Measurements from ENCODE around the gene MIA2. TPM values are rescaled to one million over a fixed set of nuclear protein-coding genes. Genes with fewer than 3 reads are reported as not detected.

The MIA2 gene
- total and polyA plus RNA-seq, 2 donors, result 22.9 to 41.2 TPM

GRCh38 chr14:39303115-39303514 lies 69.4 kb downstream of the MIA2 start:
- H3K9me3 ChIP-seq (ENCODE audit: control insufficient read depth in 2 of 2, insufficient read depth in 1 of 2, low read length in 1 of 2), result no peaks in the 10 kb centered on the region
- H3K4me3 ChIP-seq (ENCODE audit: low read length in 2 of 2), result no peak overlapping the region
- no peaks in the 10 kb centered on the region for H3K4me1 ChIP-seq (ENCODE audit: control insufficient read depth in 2 of 2, insufficient read depth in 2 of 2, low read length in 2 of 2)
- 91% methylated on average over 1 of the region's 1 CpG for WGBS
- H3K36me3 ChIP-seq (ENCODE audit: control insufficient read depth in 2 of 2, insufficient read depth in 2 of 2, low read length in 1 of 2), result peaks cover 2 to 3% of the 10 kb centered on the region in 2 donors
- no peak overlapping the region for H3K27ac ChIP-seq (ENCODE audit: low read depth in 1 of 2, low read length in 1 of 2)
- no peak for DNase-seq (ENCODE audit: low read depth in 6 of 9, low spot score in 9 of 9)
- no peaks in the 10 kb centered on the region for H3K27me3 ChIP-seq (ENCODE audit: control insufficient read depth in 2 of 2, insufficient read depth in 1 of 2, low read length in 1 of 2)

- 97% methylated on average over 3 of the region's 3 CpGs for WGBS
- no peak overlapping the region for H3K27ac ChIP-seq (ENCODE audit: low read depth in 1 of 2, low read length in 1 of 2)
- no peaks in the 10 kb centered on the region for H3K4me1 ChIP-seq (ENCODE audit: control insufficient read depth in 2 of 2, insufficient read depth in 2 of 2, low read length in 2 of 2)
- H3K27me3 ChIP-seq (ENCODE audit: control insufficient read depth in 2 of 2, insufficient read depth in 1 of 2, low read length in 1 of 2), result no peaks in the 10 kb centered on the region
- H3K9me3 ChIP-seq (ENCODE audit: control insufficient read depth in 2 of 2, insufficient read depth in 1 of 2, low read length in 1 of 2), result no peaks in the 10 kb centered on the region
- H3K36me3 ChIP-seq (ENCODE audit: control insufficient read depth in 2 of 2, insufficient read depth in 2 of 2, low read length in 1 of 2), result peaks cover 0 to 5% of the 10 kb centered on the region in 2 donors
- DNase-seq (ENCODE audit: low read depth in 6 of 9, low spot score in 9 of 9), result no peak
- no peak overlapping the region for H3K4me3 ChIP-seq (ENCODE audit: low read length in 2 of 2)
Measured at GRCh38 chr14:39307815-39308214, 74.1 kb downstream of the MIA2 start.

- Histone ChIP-seq H3K9me3 (ENCODE audit: control insufficient read depth in 2 of 2, insufficient read depth in 1 of 2, low read length in 1 of 2) (no peaks in the 10 kb centered on the region), H3K27me3 (ENCODE audit: control insufficient read depth in 2 of 2, insufficient read depth in 1 of 2, low read length in 1 of 2) (no peaks in the 10 kb centered on the region), H3K27ac (ENCODE audit: low read depth in 1 of 2, low read length in 1 of 2) (no peak overlapping the region), H3K4me3 (ENCODE audit: low read length in 2 of 2) (no peak overlapping the region), H3K36me3 (ENCODE audit: control insufficient read depth in 2 of 2, insufficient read depth in 2 of 2, low read length in 1 of 2) (peaks cover 0 to 5% of the 10 kb centered on the region in 2 donors), H3K4me1 (ENCODE audit: control insufficient read depth in 2 of 2, insufficient read depth in 2 of 2, low read length in 2 of 2) (no peaks in the 10 kb centered on the region)
- DNase-seq (ENCODE audit: low read depth in 6 of 9, low spot score in 9 of 9), result no peak
Measured at GRCh38 chr14:39310051-39310450, 76.3 kb downstream of the MIA2 start.

- Histone ChIP-seq H3K9me3 (ENCODE audit: control insufficient read depth in 2 of 2, insufficient read depth in 1 of 2, low read length in 1 of 2) (no peaks in the 10 kb centered on the region), H3K27ac (ENCODE audit: low read depth in 1 of 2, low read length in 1 of 2) (no peak overlapping the region), H3K36me3 (ENCODE audit: control insufficient read depth in 2 of 2, insufficient read depth in 2 of 2, low read length in 1 of 2) (no peaks in the 10 kb centered on the region), H3K4me3 (ENCODE audit: low read length in 2 of 2) (no peak overlapping the region), H3K27me3 (ENCODE audit: control insufficient read depth in 2 of 2, insufficient read depth in 1 of 2, low read length in 1 of 2) (no peaks in the 10 kb centered on the region), H3K4me1 (ENCODE audit: control insufficient read depth in 2 of 2, insufficient read depth in 2 of 2, low read length in 2 of 2) (no peaks in the 10 kb centered on the region)
- WGBS, result 97% methylated on average over 1 of the region's 1 CpG
- DNase-seq (ENCODE audit: low read depth in 6 of 9, low spot score in 9 of 9), result no peak
Measured at GRCh38 chr14:39315859-39316444, 82.2 kb downstream of the MIA2 start.

- Histone ChIP-seq H3K27me3 (ENCODE audit: control insufficient read depth in 2 of 2, insufficient read depth in 1 of 2, low read length in 1 of 2) (no peaks in the 10 kb centered on the region), H3K9me3 (ENCODE audit: control insufficient read depth in 2 of 2, insufficient read depth in 1 of 2, low read length in 1 of 2) (no peaks in the 10 kb centered on the region), H3K27ac (ENCODE audit: low read depth in 1 of 2, low read length in 1 of 2) (no peak overlapping the region), H3K36me3 (ENCODE audit: control insufficient read depth in 2 of 2, insufficient read depth in 2 of 2, low read length in 1 of 2) (no peaks in the 10 kb centered on the region), H3K4me1 (ENCODE audit: control insufficient read depth in 2 of 2, insufficient read depth in 2 of 2, low read length in 2 of 2) (no peaks in the 10 kb centered on the region), H3K4me3 (ENCODE audit: low read length in 2 of 2) (no peak overlapping the region)
- WGBS, result 99% methylated on average over 8 of the region's 8 CpGs
- no peak for DNase-seq (ENCODE audit: low read depth in 6 of 9, low spot score in 9 of 9)
Measured at GRCh38 chr14:39316830-39317553, 83.3 kb downstream of the MIA2 start.

- 94% methylated on average over 2 of the region's 2 CpGs for WGBS
- H3K27ac ChIP-seq (ENCODE audit: low read depth in 1 of 2, low read length in 1 of 2), result no peak overlapping the region
- DNase-seq (ENCODE audit: low read depth in 6 of 9, low spot score in 9 of 9), result no peak
- no peaks in the 10 kb centered on the region for H3K36me3 ChIP-seq (ENCODE audit: control insufficient read depth in 2 of 2, insufficient read depth in 2 of 2, low read length in 1 of 2)
- H3K27me3 ChIP-seq (ENCODE audit: control insufficient read depth in 2 of 2, insufficient read depth in 1 of 2, low read length in 1 of 2), result no peaks in the 10 kb centered on the region
- no peaks in the 10 kb centered on the region for H3K9me3 ChIP-seq (ENCODE audit: control insufficient read depth in 2 of 2, insufficient read depth in 1 of 2, low read length in 1 of 2)
- no peak overlapping the region for H3K4me3 ChIP-seq (ENCODE audit: low read length in 2 of 2)
- no peaks in the 10 kb centered on the region for H3K4me1 ChIP-seq (ENCODE audit: control insufficient read depth in 2 of 2, insufficient read depth in 2 of 2, low read length in 2 of 2)
Measured at GRCh38 chr14:39318574-39318973, 84.9 kb downstream of the MIA2 start.

- no peaks in the 10 kb centered on the region for H3K9me3 ChIP-seq (ENCODE audit: control insufficient read depth in 2 of 2, insufficient read depth in 1 of 2, low read length in 1 of 2)
- H3K36me3 ChIP-seq (ENCODE audit: control insufficient read depth in 2 of 2, insufficient read depth in 2 of 2, low read length in 1 of 2), result no peaks in the 10 kb centered on the region
- H3K4me1 ChIP-seq (ENCODE audit: control insufficient read depth in 2 of 2, insufficient read depth in 2 of 2, low read length in 2 of 2), result no peaks in the 10 kb centered on the region
- H3K27me3 ChIP-seq (ENCODE audit: control insufficient read depth in 2 of 2, insufficient read depth in 1 of 2, low read length in 1 of 2), result no peaks in the 10 kb centered on the region
- no peak overlapping the region for H3K27ac ChIP-seq (ENCODE audit: low read depth in 1 of 2, low read length in 1 of 2)
- no peak overlapping the region for H3K4me3 ChIP-seq (ENCODE audit: low read length in 2 of 2)
- no peak for DNase-seq (ENCODE audit: low read depth in 6 of 9, low spot score in 9 of 9)
Measured at GRCh38 chr14:39319381-39319780, 85.7 kb downstream of the MIA2 start.

- Histone ChIP-seq H3K36me3 (ENCODE audit: control insufficient read depth in 2 of 2, insufficient read depth in 2 of 2, low read length in 1 of 2) (no peaks in the 10 kb centered on the region), H3K27ac (ENCODE audit: low read depth in 1 of 2, low read length in 1 of 2) (no peak overlapping the region), H3K4me3 (ENCODE audit: low read length in 2 of 2) (no peak overlapping the region), H3K9me3 (ENCODE audit: control insufficient read depth in 2 of 2, insufficient read depth in 1 of 2, low read length in 1 of 2) (no peaks in the 10 kb centered on the region), H3K27me3 (ENCODE audit: control insufficient read depth in 2 of 2, insufficient read depth in 1 of 2, low read length in 1 of 2) (no peaks in the 10 kb centered on the region), H3K4me1 (ENCODE audit: control insufficient read depth in 2 of 2, insufficient read depth in 2 of 2, low read length in 2 of 2) (no peaks in the 10 kb centered on the region)
- 99% methylated on average over 1 of the region's 1 CpG for WGBS
- no peak for DNase-seq (ENCODE audit: low read depth in 6 of 9, low spot score in 9 of 9)
Measured at GRCh38 chr14:39320318-39320717, 86.6 kb downstream of the MIA2 start.

- H3K9me3 ChIP-seq (ENCODE audit: control insufficient read depth in 2 of 2, insufficient read depth in 1 of 2, low read length in 1 of 2), result no peaks in the 10 kb centered on the region
- no peaks in the 10 kb centered on the region for H3K36me3 ChIP-seq (ENCODE audit: control insufficient read depth in 2 of 2, insufficient read depth in 2 of 2, low read length in 1 of 2)
- H3K27ac ChIP-seq (ENCODE audit: low read depth in 1 of 2, low read length in 1 of 2), result no peak overlapping the region
- H3K4me3 ChIP-seq (ENCODE audit: low read length in 2 of 2), result no peak overlapping the region
- no peak for DNase-seq (ENCODE audit: low read depth in 6 of 9, low spot score in 9 of 9)
- H3K4me1 ChIP-seq (ENCODE audit: control insufficient read depth in 2 of 2, insufficient read depth in 2 of 2, low read length in 2 of 2), result no peaks in the 10 kb centered on the region
- no peaks in the 10 kb centered on the region for H3K27me3 ChIP-seq (ENCODE audit: control insufficient read depth in 2 of 2, insufficient read depth in 1 of 2, low read length in 1 of 2)
Measured at GRCh38 chr14:39322807-39323206, 89.1 kb downstream of the MIA2 start.

Data from thymus (tissue), 11 donors.